ENCODE results near the gene PSPC1.

Gene PSPC1

GRCh38 chr13:19810996-19811881 is 28.5 kb upstream of the PSPC1 start:
- intact Hi-C loops (cut with DNase I; ENCODE audit: low total_unique reads), result no loop called here
- TF ChIP-seq CTCF (IDR thresholded peaks at IDR 0.05), result no peak
- Histone ChIP-seq H3K9me3 (no peaks in the 10 kb centered on the region), H3K27me3 (no peaks in the 10 kb centered on the region), H3K27ac (no peak overlapping the region), H3K36me3 (no peaks in the 10 kb centered on the region), H3K4me1 (no peaks in the 10 kb centered on the region), H3K4me3 (no peak overlapping the region)
- no peak for DNase-seq

GRCh38 chr13:19810151-19810550 is 27.4 kb upstream of the PSPC1 start:
- H3K27ac ChIP-seq, result no peak overlapping the region
- no peaks in the 10 kb centered on the region for H3K4me1 ChIP-seq
- no peak overlapping the region for H3K4me3 ChIP-seq
- no peaks in the 10 kb centered on the region for H3K9me3 ChIP-seq
- peaks cover 0 to 3% (median 0%) of the 10 kb centered on the region in 3 donors for H3K36me3 ChIP-seq
- TF ChIP-seq CTCF (IDR thresholded peaks at IDR 0.05), result no peak
- intact Hi-C loops (cut with DNase I; ENCODE audit: low total_unique reads), result no loop called here
- DNase-seq, result no peak
- H3K27me3 ChIP-seq, result no peaks in the 10 kb centered on the region

DNA sequence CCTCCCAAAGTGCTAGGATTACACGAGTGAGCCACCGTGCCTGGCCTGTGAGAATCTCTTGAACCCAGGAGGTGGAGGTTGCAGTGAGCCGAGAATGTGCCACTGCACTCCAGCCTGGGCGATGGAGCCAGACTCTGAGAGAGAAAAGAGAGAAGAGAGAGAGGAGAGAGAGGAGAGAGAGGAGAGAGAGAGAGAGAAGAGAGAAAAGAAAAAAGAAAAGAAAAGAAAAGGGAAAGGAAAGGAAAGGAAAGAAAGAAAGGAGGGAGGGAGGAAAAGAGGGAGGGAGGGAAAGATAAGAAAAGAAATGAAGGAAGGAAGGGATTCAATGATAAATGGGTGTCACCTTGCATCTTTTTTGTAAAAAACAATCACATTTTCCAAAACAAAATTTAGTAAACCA is 23.0 kb upstream of the PSPC1 start:
- H3K36me3 ChIP-seq, result peaks cover 0 to 3% (median 0%) of the 10 kb centered on the region in 3 donors
- H3K4me3 ChIP-seq, result no peak overlapping the region
- no peaks in the 10 kb centered on the region for H3K4me1 ChIP-seq
- no peak overlapping the region for H3K27ac ChIP-seq
- intact Hi-C loops (cut with DNase I; ENCODE audit: low total_unique reads), result no loop called here
- H3K27me3 ChIP-seq, result no peaks in the 10 kb centered on the region
- no peak for TF ChIP-seq CTCF (IDR thresholded peaks at IDR 0.05)
- DNase-seq, result no peak
- no peaks in the 10 kb centered on the region for H3K9me3 ChIP-seq

- intact Hi-C loops (cut with DNase I; ENCODE audit: low total_unique reads), result no loop called here
- no peaks in the 10 kb centered on the region for H3K36me3 ChIP-seq
- H3K9me3 ChIP-seq, result no peaks in the 10 kb centered on the region
- no peak overlapping the region for H3K4me3 ChIP-seq
- no peak overlapping the region for H3K27ac ChIP-seq
- H3K4me1 ChIP-seq, result no peaks in the 10 kb centered on the region
- no peak for TF ChIP-seq CTCF (IDR thresholded peaks at IDR 0.05)
- H3K27me3 ChIP-seq, result no peaks in the 10 kb centered on the region
- DNase-seq, result no peak
These were observed 13.2 kb upstream of the PSPC1 start for GRCh38 chr13:19795956-19796355.

DNA sequence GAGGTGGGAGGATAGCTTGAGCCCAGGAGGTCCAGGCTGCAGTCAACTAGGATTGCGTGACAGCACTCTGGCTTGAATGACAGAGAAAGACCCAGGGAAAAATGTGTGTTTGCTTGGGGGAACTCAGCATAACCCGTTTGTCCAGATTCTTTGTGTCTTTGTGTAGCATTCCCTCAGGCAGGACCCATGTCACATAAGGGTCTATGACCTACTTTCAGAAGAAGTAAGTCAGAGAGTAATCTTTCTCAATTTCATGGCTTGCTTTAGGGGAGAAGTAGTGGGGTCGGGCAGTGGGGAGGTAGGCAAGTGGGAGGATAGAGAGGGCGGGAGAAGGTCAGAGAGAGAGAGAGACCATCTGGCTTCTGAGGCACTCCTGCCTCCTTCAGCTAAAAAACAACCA is 11.9 kb upstream of the PSPC1 start:
- no peak for TF ChIP-seq CTCF (IDR thresholded peaks at IDR 0.05)
- no peaks in the 10 kb centered on the region for H3K9me3 ChIP-seq
- no peak overlapping the region for H3K4me3 ChIP-seq
- H3K27me3 ChIP-seq, result no peaks in the 10 kb centered on the region
- intact Hi-C loops (cut with DNase I; ENCODE audit: low total_unique reads), result no loop called here
- no peaks in the 10 kb centered on the region for H3K36me3 ChIP-seq
- no peaks in the 10 kb centered on the region for H3K4me1 ChIP-seq
- H3K27ac ChIP-seq, result no peak overlapping the region
- no peak for DNase-seq

Data from tibial artery (tissue), 4 donors.